Liver (tissue), 9 donors: ENCODE results near the gene C5orf58. TPM values are rescaled to one million over a fixed set of nuclear protein-coding genes. Genes with fewer than 3 reads are reported as not detected.

ENCODE experiments used
- DNase-seq: peaks from one replicate; pipeline ENCODE4 v3.0.0-alpha.2; 2017; ENCODE audit warnings: low spot score
- H3K27ac ChIP-seq, 2 donors: one replicate each; pipeline ENCODE4 v1.7.0; 2013; ENCODE audit warnings: inconsistent platforms in 2 of 2, low read length in 2 of 2, control low read depth in 1 of 2, low read depth in 1 of 2, mild to moderate bottlenecking in 1 of 2
- H3K27me3 ChIP-seq, 4 donors: one replicate each; pipeline versions ENCODE4 v1.6.1 to v1.7.0; 2013; ENCODE audit warnings: low read length in 3 of 4, inconsistent platforms in 1 of 4, mild to moderate bottlenecking in 1 of 4, moderate library complexity in 1 of 4; ENCODE audit not compliant: control insufficient read depth in 4 of 4, insufficient read depth in 4 of 4
- H3K36me3 ChIP-seq, 4 donors: one replicate each; pipeline versions ENCODE4 v1.6.1 to v1.7.0; 2013; ENCODE audit warnings: low read length in 3 of 4, mild to moderate bottlenecking in 3 of 4, low read depth in 1 of 4, moderate library complexity in 1 of 4; ENCODE audit not compliant: control insufficient read depth in 4 of 4, insufficient read depth in 3 of 4
- H3K4me1 ChIP-seq, 4 donors: one replicate each; pipeline versions ENCODE4 v1.6.1 to v1.7.0; 2013; ENCODE audit warnings: low read length in 3 of 4, mild to moderate bottlenecking in 3 of 4, moderate library complexity in 1 of 4; ENCODE audit not compliant: control insufficient read depth in 4 of 4, insufficient read depth in 4 of 4
- H3K4me3 ChIP-seq, 3 donors: one replicate each; pipeline versions ENCODE4 v1.6.1 to v1.7.0; 2013; ENCODE audit warnings: low read length in 3 of 3, control low read depth in 1 of 3, low read depth in 1 of 3, mild to moderate bottlenecking in 1 of 3
- H3K9ac ChIP-seq, 2 donors: one replicate each; pipeline ENCODE4 v1.7.0; 2013; ENCODE audit warnings: low read length in 2 of 2, mild to moderate bottlenecking in 2 of 2, moderate library complexity in 2 of 2, control low read depth in 1 of 2, low read depth in 1 of 2
- H3K9me3 ChIP-seq, 4 donors: one replicate each; pipeline versions ENCODE4 v1.6.1 to v1.7.0; 2013; ENCODE audit warnings: low read length in 3 of 4; ENCODE audit not compliant: control insufficient read depth in 4 of 4
- CTCF ChIP-seq: fragments of 150-350 bp; IDR thresholded peaks from 2 replicates; pipeline ENCODE4 v1.5.1; 2017; ENCODE audit warnings: improper control_type of control experiment, low read depth, low read length; ENCODE audit not compliant: missing input control
- FOXA1 ChIP-seq: IDR thresholded peaks from 2 replicates; pipeline ENCODE4 v1.6.1; 2016; ENCODE audit warnings: antibody characterized with exemption
- FOXA2 ChIP-seq: IDR thresholded peaks from 2 replicates; pipeline ENCODE4 v1.6.1; 2016; ENCODE audit warnings: antibody characterized with exemption
- GABPA ChIP-seq, 2 donors: IDR thresholded peaks in 1 of 2; conservative IDR thresholded peaks in 1 of 2; 2 replicates each; pipeline ENCODE4 v1.6.1; 2016; ENCODE audit warnings: antibody characterized with exemption in 2 of 2, mild to moderate bottlenecking in 1 of 2, moderate library complexity in 1 of 2
- HNF4A ChIP-seq, 2 donors: conservative IDR thresholded peaks; 2 replicates each; pipeline ENCODE4 v1.6.1; 2016; ENCODE audit warnings: antibody characterized with exemption in 2 of 2, mild to moderate bottlenecking in 2 of 2
- HNF4G ChIP-seq: IDR thresholded peaks from 2 replicates; pipeline ENCODE4 v1.6.1; 2016; ENCODE audit warnings: antibody characterized with exemption
- JUND ChIP-seq, 2 donors: IDR thresholded peaks; 2 replicates each; pipeline ENCODE4 v1.6.1; 2016; ENCODE audit warnings: antibody characterized with exemption in 2 of 2
- MAX ChIP-seq: IDR thresholded peaks from 2 replicates; pipeline ENCODE4 v1.6.1; 2016; ENCODE audit warnings: antibody characterized with exemption
- NR2F2 ChIP-seq: IDR thresholded peaks from 2 replicates; pipeline ENCODE4 v1.6.1; 2016; ENCODE audit warnings: antibody characterized with exemption
- RAD21 ChIP-seq, 2 donors: IDR thresholded peaks; 2 replicates each; pipeline ENCODE4 v1.6.1; 2016; ENCODE audit warnings: antibody characterized with exemption in 2 of 2, mild to moderate bottlenecking in 2 of 2
- REST ChIP-seq: IDR thresholded peaks from 2 replicates; pipeline ENCODE4 v1.6.1; 2016; ENCODE audit warnings: antibody characterized with exemption, mild to moderate bottlenecking
- RXRA ChIP-seq, 2 donors: IDR thresholded peaks; 2 replicates each; pipeline ENCODE4 v1.6.1; 2017 to 2018; ENCODE audit warnings: antibody characterized with exemption in 2 of 2, mild to moderate bottlenecking in 1 of 2
- SP1 ChIP-seq: IDR thresholded peaks from 2 replicates; pipeline ENCODE4 v1.6.1; 2018; ENCODE audit warnings: antibody characterized with exemption, mild to moderate bottlenecking
- TAF1 ChIP-seq: conservative IDR thresholded peaks from 2 replicates; pipeline ENCODE4 v1.6.1; 2016; ENCODE audit warnings: antibody characterized with exemption, mild to moderate bottlenecking
- YY1 ChIP-seq: IDR thresholded peaks from 2 replicates; pipeline ENCODE4 v1.6.1; 2016; ENCODE audit warnings: antibody characterized with exemption, mild to moderate bottlenecking
- ZBTB33 ChIP-seq: IDR thresholded peaks from 2 replicates; pipeline ENCODE4 v1.6.1; 2016; ENCODE audit warnings: antibody characterized with exemption
- WGBS: extraction: QIAGEN DNeasy Blood & Tissue Kit; methylation state at CpG from one replicate; pipeline ENCODE4 v1.1.7; 2013; 5-methylcytosine and 5-hydroxymethylcytosine counted together
- polyA plus RNA-seq, 2 donors: library from polyadenylated mRNA; stranded (reverse) in 1 of 2; unstranded in 1 of 2; fragments of 200-250 nt in 1 of 2; fragments of >200 nt in 1 of 2; fragmentation: Nextera tagmentation in 1 of 2; extraction: Ambion mirVana in 1 of 2; gene quantifications; one replicate each; pipeline versions ENCODE4 v1.2.1 to v1.2.3, GENCODE V29; 2013 to 2015
- total RNA-seq, 2 donors: library from RNA; depleted of rRNA; stranded (reverse); fragments of >200 nt; gene quantifications; one replicate each; pipeline ENCODE4 v1.2.3, GENCODE V29; 2014
- donor health status: healthy.
- donor health status: healthy.
- donor health status: healthy.
- donor health status: healthy.
- donor health status: healthy.

Gene C5orf58
- total and polyA plus RNA-seq, 4 donors = 0.64 TPM; not detected in 3

GRCh38 chr5:170273968-170274710 is 41.4 kb downstream of the C5orf58 start (continued):
- no peak for TF ChIP-seq FOXA2
- TF ChIP-seq SP1 = no peak
- TF ChIP-seq HNF4G = no peak
- no peak for TF ChIP-seq YY1

GRCh38 chr5:170275376-170275994 is 42.7 kb downstream of the C5orf58 start:
- TF ChIP-seq ZBTB33 (no peak), RXRA (IDR thresholded peaks at IDR 0.05) (no peak), FOXA1 (no peak), GABPA (IDR thresholded peaks at IDR 0.05 in 1 of 2, conservative IDR thresholded peaks at IDR 0.05 in 1 of 2) (no peak), MAX (no peak), HNF4A (conservative IDR thresholded peaks at IDR 0.05) (no peak), JUND (IDR thresholded peaks at IDR 0.05) (no peak), YY1 (no peak), CTCF (no peak), RAD21 (IDR thresholded peaks at IDR 0.05) (no peak), REST (no peak), SP1 (no peak), FOXA2 (no peak), HNF4G (no peak), TAF1 (no peak), NR2F2 (no peak)
- Histone ChIP-seq H3K36me3 (peaks cover 0 to 5% (median 1%) of the 10 kb centered on the region in 4 donors), H3K27ac (peak overlapping the region in 1 of 2 donors; percentile 6), H3K4me3 (no peak overlapping the region), H3K9ac (no peak overlapping the region), H3K27me3 (no peaks in the 10 kb centered on the region), H3K4me1 (peaks cover 0 to 9% (median 5%) of the 10 kb centered on the region in 4 donors), H3K9me3 (no peaks in the 10 kb centered on the region)
- 63% methylated on average over 8 of the region's 8 CpGs for WGBS
- DNase-seq = no peak
